Smooth muscle cell (in vitro differentiated cells): Measurements from ENCODE around the gene TMEM229B. TPM values are rescaled to one million over a fixed set of nuclear protein-coding genes. Genes with fewer than 3 reads are reported as not detected.

ENCODE experiments used
- DNase-seq: peaks from one replicate; lab custom pipeline; 2025; ENCODE audit not compliant: unreplicated experiment; lab: John Stamatoyannopoulos, UW
- H2AFZ ChIP-seq: fragments of 200-600 bp; sonication (generic); 2 replicates; pipeline ENCODE4 v1.6.0; 2016; ENCODE audit warnings: antibody characterized with exemption, low read depth, mild to moderate bottlenecking
- H3F3A ChIP-seq: fragments of 200-600 bp; sonication (generic); 2 replicates; pipeline ENCODE4 v1.6.0; 2017; ENCODE audit warnings: antibody characterized with exemption, low read depth
- H3K27ac ChIP-seq: fragments of 200-600 bp; sonication (generic); 2 replicates; pipeline ENCODE4 v1.5.1; 2016; ENCODE audit warnings: low read depth, mild to moderate bottlenecking
- H3K27me3 ChIP-seq: fragments of 200-600 bp; sonication (generic); 2 replicates; pipeline ENCODE4 v1.6.1; 2016; ENCODE audit warnings: low read depth, mild to moderate bottlenecking
- H3K36me3 ChIP-seq: fragments of 200-600 bp; sonication (generic); 2 replicates; pipeline ENCODE4 v1.5.1; 2016; ENCODE audit warnings: low read depth
- H3K4me1 ChIP-seq: fragments of 200-600 bp; sonication (generic); 2 replicates; pipeline ENCODE4 v1.5.1; 2016; ENCODE audit warnings: low read depth
- H3K4me2 ChIP-seq: fragments of 200-600 bp; sonication (generic); 2 replicates; pipeline ENCODE4 v1.6.0; 2016; ENCODE audit warnings: mild to moderate bottlenecking
- H3K4me3 ChIP-seq: fragments of 200-600 bp; sonication (generic); 2 replicates; pipeline ENCODE4 v1.5.1; 2016; ENCODE audit warnings: mild to moderate bottlenecking
- H3K79me2 ChIP-seq: fragments of 200-600 bp; sonication (generic); 2 replicates; pipeline ENCODE4 v1.6.0; 2016; ENCODE audit warnings: low read depth, mild to moderate bottlenecking
- H3K9ac ChIP-seq: fragments of 200-600 bp; sonication (generic); 2 replicates; pipeline ENCODE4 v1.6.0; 2016; ENCODE audit warnings: low read depth
- H3K9me3 ChIP-seq: fragments of 200-600 bp; sonication (generic); replicated peaks from 2 replicates; pipeline ENCODE4 v1.5.1; 2016; ENCODE audit warnings: low read depth
- H4K20me1 ChIP-seq: fragments of 200-600 bp; sonication (generic); 2 replicates; pipeline ENCODE4 v1.6.0; 2016; ENCODE audit warnings: low read depth
- WGBS: methylation state at CpG from one replicate; pipeline ENCODE4 v1.1.7; 2016; ENCODE audit warnings: low lambda C conversion rate; 5-methylcytosine and 5-hydroxymethylcytosine counted together
- polyA plus RNA-seq: library from polyadenylated mRNA; unstranded; fragments of >200 nt; fragmentation: Nextera tagmentation; extraction: Ambion mirVana; gene quantifications from 2 replicates; pipeline ENCODE4 v1.2.1, GENCODE V29; 2016
- total RNA-seq: library from RNA; depleted of rRNA; stranded (reverse); fragments of >200 nt; gene quantifications from 2 replicates; pipeline ENCODE4 v1.2.3, GENCODE V29; 2014
- TF ChIP-seq, protein P1 (sequence below): fragments of 200-600 bp; sonication (generic); IDR thresholded peaks from 2 replicates; pipeline ENCODE4 v1.5.1; 2017; ENCODE audit warnings: borderline replicate concordance, mild to moderate bottlenecking, antibody characterized with exemption; ENCODE audit not compliant: insufficient read depth, poor library complexity, severe bottlenecking

The TMEM229B gene
- total and polyA plus RNA-seq, 2 experiments from 2014 or later, result 0.22 to 0.49 TPM

DNA sequence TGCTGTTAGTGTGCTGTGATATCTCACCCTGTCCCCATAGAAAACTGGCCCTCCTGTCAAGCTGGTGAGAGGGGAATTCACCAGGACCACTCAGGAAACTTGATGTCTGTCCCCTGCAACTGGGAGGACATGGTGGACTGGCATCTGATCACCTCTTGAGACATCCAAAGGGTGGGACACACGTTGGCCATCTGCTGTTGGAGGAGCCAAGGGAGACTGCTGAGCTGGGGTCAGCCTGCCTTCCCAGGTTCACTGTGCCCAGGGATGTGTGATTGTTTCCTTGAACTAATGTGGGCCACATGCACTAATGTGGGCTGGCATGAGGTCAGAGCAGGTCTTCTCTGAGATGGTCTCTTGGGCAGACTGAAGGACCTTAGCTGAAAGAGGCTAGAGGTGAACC is 16.7 kb upstream of the TMEM229B start:
- TF ChIP-seq, protein P1, sequence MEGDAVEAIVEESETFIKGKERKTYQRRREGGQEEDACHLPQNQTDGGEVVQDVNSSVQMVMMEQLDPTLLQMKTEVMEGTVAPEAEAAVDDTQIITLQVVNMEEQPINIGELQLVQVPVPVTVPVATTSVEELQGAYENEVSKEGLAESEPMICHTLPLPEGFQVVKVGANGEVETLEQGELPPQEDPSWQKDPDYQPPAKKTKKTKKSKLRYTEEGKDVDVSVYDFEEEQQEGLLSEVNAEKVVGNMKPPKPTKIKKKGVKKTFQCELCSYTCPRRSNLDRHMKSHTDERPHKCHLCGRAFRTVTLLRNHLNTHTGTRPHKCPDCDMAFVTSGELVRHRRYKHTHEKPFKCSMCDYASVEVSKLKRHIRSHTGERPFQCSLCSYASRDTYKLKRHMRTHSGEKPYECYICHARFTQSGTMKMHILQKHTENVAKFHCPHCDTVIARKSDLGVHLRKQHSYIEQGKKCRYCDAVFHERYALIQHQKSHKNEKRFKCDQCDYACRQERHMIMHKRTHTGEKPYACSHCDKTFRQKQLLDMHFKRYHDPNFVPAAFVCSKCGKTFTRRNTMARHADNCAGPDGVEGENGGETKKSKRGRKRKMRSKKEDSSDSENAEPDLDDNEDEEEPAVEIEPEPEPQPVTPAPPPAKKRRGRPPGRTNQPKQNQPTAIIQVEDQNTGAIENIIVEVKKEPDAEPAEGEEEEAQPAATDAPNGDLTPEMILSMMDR, result no peak
- no peaks in the 10 kb centered on the region for H3F3A ChIP-seq
- no peak overlapping the region for H3K4me2 ChIP-seq
- no peaks in the 10 kb centered on the region for H3K4me1 ChIP-seq
- no peak for DNase-seq
- no peaks in the 10 kb centered on the region for H3K79me2 ChIP-seq
- H3K9me3 ChIP-seq, result no peaks in the 10 kb centered on the region
- no peaks in the 10 kb centered on the region for H3K36me3 ChIP-seq
- H3K4me3 ChIP-seq, result no peak overlapping the region
- no peak overlapping the region for H2AFZ ChIP-seq
- H3K9ac ChIP-seq, result no peak overlapping the region
- no peaks in the 10 kb centered on the region for H3K27me3 ChIP-seq
- WGBS, result 94% methylated on average over 1 of the region's 1 CpG
- no peak overlapping the region for H3K27ac ChIP-seq
- no peaks in the 10 kb centered on the region for H4K20me1 ChIP-seq

DNA sequence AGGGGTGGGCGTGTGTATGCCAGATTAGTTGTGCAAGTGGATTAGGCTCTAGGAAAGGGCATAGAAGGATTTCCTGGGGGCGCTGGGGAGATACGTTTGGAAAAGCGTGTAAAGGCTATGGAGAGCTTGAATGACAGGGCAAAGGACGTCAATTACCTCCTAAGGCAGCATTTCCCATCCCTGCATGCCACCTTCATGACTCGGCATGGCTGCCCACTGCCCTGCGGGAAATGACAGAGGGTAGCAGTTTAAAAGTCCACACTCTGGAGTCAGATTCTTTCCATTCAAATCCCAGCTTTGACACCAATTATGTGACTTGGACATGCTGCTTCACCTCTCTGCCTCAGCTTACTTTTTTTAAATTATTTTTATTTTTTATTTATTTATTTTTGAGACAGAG is 14.8 kb upstream of the TMEM229B start:
- Histone ChIP-seq H3F3A (no peaks in the 10 kb centered on the region), H2AFZ (no peak overlapping the region), H3K4me3 (no peak overlapping the region), H4K20me1 (no peaks in the 10 kb centered on the region), H3K4me1 (no peaks in the 10 kb centered on the region), H3K27ac (no peak overlapping the region), H3K9me3 (no peaks in the 10 kb centered on the region), H3K9ac (no peak overlapping the region), H3K36me3 (no peaks in the 10 kb centered on the region), H3K4me2 (no peak overlapping the region), H3K27me3 (no peaks in the 10 kb centered on the region), H3K79me2 (no peaks in the 10 kb centered on the region)
- DNase-seq, result no peak
- TF ChIP-seq, protein P1, result no peak
- WGBS, result 81% methylated on average over 7 of the region's 7 CpGs

DNA sequence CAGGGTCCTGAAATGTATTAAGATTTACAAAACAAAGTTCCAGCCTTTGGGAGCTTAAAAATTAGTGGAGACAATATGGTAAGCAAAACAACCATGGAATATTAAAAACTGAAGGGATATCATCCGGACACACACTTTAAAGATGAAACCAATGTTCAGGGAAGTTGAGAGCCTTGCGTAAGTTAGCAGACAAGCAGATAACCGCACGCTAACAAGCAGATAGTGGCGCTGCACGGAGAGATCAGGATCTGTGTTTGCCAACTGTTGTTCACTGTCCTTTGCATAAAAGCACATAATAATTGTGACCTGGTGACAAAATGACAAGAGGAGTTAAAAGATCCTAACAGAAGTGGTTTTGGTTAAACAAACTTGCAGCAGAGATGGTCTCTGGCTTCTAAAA is 14.3 kb upstream of the TMEM229B start:
- Histone ChIP-seq H3K36me3 (no peaks in the 10 kb centered on the region), H3F3A (no peaks in the 10 kb centered on the region), H2AFZ (no peak overlapping the region), H3K9ac (no peak overlapping the region), H3K4me1 (no peaks in the 10 kb centered on the region), H3K27ac (no peak overlapping the region), H3K9me3 (no peaks in the 10 kb centered on the region), H3K79me2 (no peaks in the 10 kb centered on the region), H3K27me3 (no peaks in the 10 kb centered on the region), H4K20me1 (no peaks in the 10 kb centered on the region), H3K4me3 (no peak overlapping the region), H3K4me2 (no peak overlapping the region)
- DNase-seq, result no peak
- 74% methylated on average over 6 of the region's 6 CpGs for WGBS
- TF ChIP-seq, protein P1, result no peak

DNA sequence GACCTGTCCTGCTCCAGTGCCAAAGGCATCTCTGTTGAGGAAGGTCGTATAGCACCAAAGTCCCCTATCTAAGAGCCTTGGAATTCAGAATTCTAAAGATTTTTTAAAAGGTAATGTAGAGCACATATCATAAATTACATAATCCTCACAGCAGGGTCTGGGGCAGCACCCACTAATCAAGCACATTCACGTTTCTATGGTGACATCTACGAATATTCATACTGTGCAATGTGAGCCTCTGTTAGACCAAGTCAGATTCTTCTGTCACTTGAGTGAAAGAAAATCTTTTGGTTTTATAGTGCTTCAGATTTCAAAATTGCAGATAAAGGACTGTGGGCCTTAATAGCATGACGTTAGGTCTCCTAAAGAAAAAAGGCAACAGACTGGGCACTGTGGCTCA is 13.1 kb upstream of the TMEM229B start:
- no peak overlapping the region for H3K4me3 ChIP-seq
- no peaks in the 10 kb centered on the region for H3K27me3 ChIP-seq
- H3K4me1 ChIP-seq, result no peaks in the 10 kb centered on the region
- H4K20me1 ChIP-seq, result no peaks in the 10 kb centered on the region
- no peaks in the 10 kb centered on the region for H3K9me3 ChIP-seq
- TF ChIP-seq, protein P1, result no peak
- DNase-seq, result no peak
- no peaks in the 10 kb centered on the region for H3F3A ChIP-seq
- no peak overlapping the region for H2AFZ ChIP-seq
- WGBS, result 79% methylated on average over 4 of the region's 4 CpGs
- H3K79me2 ChIP-seq, result no peaks in the 10 kb centered on the region
- no peaks in the 10 kb centered on the region for H3K36me3 ChIP-seq
- H3K27ac ChIP-seq, result no peak overlapping the region
- H3K4me2 ChIP-seq, result no peak overlapping the region
- H3K9ac ChIP-seq, result no peak overlapping the region
